ENCODE data around the gene MED15. TPM values are rescaled to one million over a fixed set of nuclear protein-coding genes. Genes with fewer than 3 reads are reported as not detected.

MED15 gene
- total RNA-seq, 6 donors from 2014 or later = 64.2 to 170 (median 123) TPM

DNA sequence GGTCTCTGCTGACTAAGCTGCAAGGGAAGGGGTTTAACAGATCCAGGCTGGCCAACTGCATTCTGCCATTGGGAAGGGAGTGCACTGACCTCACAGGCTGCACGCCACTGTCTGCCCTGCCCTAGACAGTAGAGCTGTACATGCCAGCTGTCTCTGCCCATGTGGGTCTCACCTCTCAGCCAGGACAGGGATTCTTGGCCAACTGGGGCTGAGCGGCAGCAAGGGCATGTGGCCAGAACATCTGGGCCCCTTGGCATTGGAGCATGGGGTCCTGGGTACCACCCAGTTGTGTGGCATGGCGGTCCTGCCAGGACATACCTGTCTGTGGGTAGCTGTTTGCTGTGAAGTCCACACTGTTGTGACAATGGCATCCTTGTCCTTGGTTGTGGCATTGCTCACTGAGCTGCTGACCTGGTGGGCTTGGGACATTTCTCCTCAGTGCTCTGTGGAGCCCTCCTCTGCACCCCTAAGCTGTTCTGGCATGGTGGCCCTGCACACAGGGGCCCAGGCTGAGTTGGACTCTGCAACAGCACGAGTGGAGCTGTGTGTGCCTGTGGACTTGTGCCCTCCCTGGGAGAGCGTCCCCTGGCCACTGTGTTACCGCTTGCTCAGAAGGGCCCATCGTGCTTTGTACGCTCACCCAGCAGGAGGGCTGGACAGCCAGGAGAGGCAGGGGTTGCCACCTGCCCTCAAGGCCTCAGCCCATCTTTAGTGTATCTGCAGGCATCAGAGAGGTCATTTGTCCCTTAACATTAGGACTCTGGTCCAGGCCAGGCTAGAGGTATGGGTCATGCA, 46.7 kb downstream of the MED15 start:
- no peaks in the 10 kb centered on the region for H3K27me3 ChIP-seq
- peak overlapping the region; percentile 78 to 85 (median 82) for H3K27ac ChIP-seq
- H3K9me3 ChIP-seq = no peaks in the 10 kb centered on the region
- peaks cover 60 to 79% (median 75%) of the 10 kb centered on the region in 4 donors for H3K4me1 ChIP-seq
- peaks cover 0 to 62% (median 37%) of the 10 kb centered on the region in 4 donors for H3K36me3 ChIP-seq
- no peak for TF ChIP-seq POLR2AphosphoS5 (IDR thresholded peaks at IDR 0.05)
- TF ChIP-seq, protein P1, sequence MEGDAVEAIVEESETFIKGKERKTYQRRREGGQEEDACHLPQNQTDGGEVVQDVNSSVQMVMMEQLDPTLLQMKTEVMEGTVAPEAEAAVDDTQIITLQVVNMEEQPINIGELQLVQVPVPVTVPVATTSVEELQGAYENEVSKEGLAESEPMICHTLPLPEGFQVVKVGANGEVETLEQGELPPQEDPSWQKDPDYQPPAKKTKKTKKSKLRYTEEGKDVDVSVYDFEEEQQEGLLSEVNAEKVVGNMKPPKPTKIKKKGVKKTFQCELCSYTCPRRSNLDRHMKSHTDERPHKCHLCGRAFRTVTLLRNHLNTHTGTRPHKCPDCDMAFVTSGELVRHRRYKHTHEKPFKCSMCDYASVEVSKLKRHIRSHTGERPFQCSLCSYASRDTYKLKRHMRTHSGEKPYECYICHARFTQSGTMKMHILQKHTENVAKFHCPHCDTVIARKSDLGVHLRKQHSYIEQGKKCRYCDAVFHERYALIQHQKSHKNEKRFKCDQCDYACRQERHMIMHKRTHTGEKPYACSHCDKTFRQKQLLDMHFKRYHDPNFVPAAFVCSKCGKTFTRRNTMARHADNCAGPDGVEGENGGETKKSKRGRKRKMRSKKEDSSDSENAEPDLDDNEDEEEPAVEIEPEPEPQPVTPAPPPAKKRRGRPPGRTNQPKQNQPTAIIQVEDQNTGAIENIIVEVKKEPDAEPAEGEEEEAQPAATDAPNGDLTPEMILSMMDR (IDR thresholded peaks at IDR 0.05) = no peak
- TF ChIP-seq EP300 (IDR thresholded peaks at IDR 0.05) = no peak
- TF ChIP-seq POLR2A (IDR thresholded peaks at IDR 0.05) = no peak
- no peak overlapping the region for H3K4me3 ChIP-seq
- ATAC-seq (ENCODE audit: low FRiP score in 2 of 2) (no peak), DNase-seq (no peak)
- WGBS, 2 donors = 95 to 100% methylated on average over 1 to 6 of the region's 8 CpGs

DNA sequence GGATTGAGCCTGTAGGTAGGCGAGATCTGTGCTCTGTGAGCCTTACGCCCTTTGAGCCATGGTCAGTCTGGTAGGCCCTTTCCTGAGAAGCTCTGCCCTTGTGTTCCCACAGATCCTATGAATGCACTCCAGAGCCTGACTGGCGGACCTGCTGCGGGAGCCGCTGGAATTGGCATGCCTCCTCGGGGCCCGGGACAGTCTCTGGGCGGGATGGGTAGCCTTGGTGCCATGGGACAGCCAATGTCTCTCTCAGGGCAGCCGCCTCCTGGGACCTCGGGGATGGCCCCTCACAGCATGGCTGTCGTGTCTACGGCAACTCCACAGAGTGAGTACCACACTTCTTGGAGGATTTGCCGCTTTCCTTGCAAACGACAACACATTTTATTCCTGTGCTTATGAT, 47.4 kb downstream of the MED15 start:
- peaks cover 0 to 69% (median 39%) of the 10 kb centered on the region in 4 donors for H3K36me3 ChIP-seq
- H3K27me3 ChIP-seq = no peaks in the 10 kb centered on the region
- H3K4me3 ChIP-seq = no peak overlapping the region
- TF ChIP-seq POLR2A (IDR thresholded peaks at IDR 0.05) (no peak), EP300 (IDR thresholded peaks at IDR 0.05) (no peak), POLR2AphosphoS5 (IDR thresholded peaks at IDR 0.05) (no peak)
- TF ChIP-seq, protein P1 (IDR thresholded peaks at IDR 0.05) = no peak
- peaks cover 53 to 72% (median 68%) of the 10 kb centered on the region in 4 donors for H3K4me1 ChIP-seq
- ATAC-seq (ENCODE audit: low FRiP score in 2 of 2) (no peak), DNase-seq (no peak)
- 96 to 99% methylated on average over 14 of the region's 14 CpGs for WGBS, 2 donors
- H3K27ac ChIP-seq = peak overlapping the region in 3 of 4 donors; percentile 78 to 85 (median 83)
- H3K9me3 ChIP-seq = no peaks in the 10 kb centered on the region

DNA sequence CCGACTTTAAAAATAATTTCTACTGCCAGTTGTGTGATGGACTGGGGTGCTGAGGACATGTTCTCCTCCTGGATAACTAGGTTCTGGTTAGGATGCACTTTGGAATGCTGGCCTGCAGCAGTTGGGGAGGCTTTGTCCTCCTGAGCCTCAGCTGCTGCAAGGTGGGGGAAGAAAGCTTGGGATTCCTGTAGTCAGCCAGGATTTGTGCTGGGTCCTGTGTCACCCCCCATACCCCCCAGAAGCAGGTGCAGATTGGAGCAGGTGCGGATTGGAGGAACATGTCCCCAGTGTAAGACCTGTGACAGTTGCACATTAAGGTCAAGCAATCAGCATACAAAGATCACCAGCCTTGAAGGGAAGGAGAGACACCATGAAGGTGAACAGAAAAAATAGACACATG, 51.1 kb downstream of the MED15 start:
- no peak for TF ChIP-seq EP300 (IDR thresholded peaks at IDR 0.05)
- TF ChIP-seq, protein P1 (IDR thresholded peaks at IDR 0.05) = no peak
- no peak for TF ChIP-seq POLR2AphosphoS5 (IDR thresholded peaks at IDR 0.05)
- no peak for TF ChIP-seq POLR2A (IDR thresholded peaks at IDR 0.05)
- no peaks in the 10 kb centered on the region for H3K9me3 ChIP-seq
- WGBS, 2 donors = 97 to 100% methylated on average over 2 of the region's 2 CpGs
- peaks cover 16 to 37% (median 32%) of the 10 kb centered on the region in 4 donors for H3K4me1 ChIP-seq
- H3K27ac ChIP-seq = peak overlapping the region in 1 of 4 donors; percentile 75
- DNase-seq = no peak
- H3K4me3 ChIP-seq = no peak overlapping the region
- peaks cover 0 to 85% (median 38%) of the 10 kb centered on the region in 4 donors for H3K36me3 ChIP-seq
- H3K27me3 ChIP-seq = no peaks in the 10 kb centered on the region
- no peak for ATAC-seq (ENCODE audit: low FRiP score in 2 of 2)

DNA sequence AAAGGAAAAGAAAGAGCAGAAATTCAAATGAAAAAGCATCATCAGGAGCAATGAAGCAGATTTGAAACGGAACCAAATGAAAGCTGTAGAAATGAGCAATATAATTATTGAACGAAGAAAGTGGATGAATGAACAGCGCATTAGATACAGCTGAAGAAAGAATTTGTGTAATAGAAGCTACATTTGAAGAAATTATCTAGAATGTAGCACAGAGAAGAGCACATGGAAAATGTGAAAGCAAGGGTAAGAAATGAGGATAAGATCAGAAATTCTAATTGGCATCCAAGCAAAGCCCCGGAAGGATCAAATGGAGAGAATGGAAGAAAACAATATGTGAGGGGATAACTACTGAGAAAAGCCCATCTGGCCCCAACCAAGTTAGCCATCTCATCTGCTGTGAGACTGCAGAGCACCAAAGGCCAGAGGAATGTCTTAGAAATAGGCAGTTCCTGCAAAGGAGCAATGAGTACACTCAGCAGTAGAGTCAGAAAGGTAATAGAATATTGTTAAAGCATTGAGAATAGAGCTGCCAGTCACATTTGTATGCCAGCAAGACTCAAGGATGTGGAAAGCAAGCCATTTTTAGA, 51.9 kb downstream of the MED15 start:
- no peak overlapping the region for H3K4me3 ChIP-seq
- H3K4me1 ChIP-seq = peaks cover 16 to 36% (median 31%) of the 10 kb centered on the region in 4 donors
- peaks cover 0 to 81% (median 31%) of the 10 kb centered on the region in 4 donors for H3K36me3 ChIP-seq
- no peaks in the 10 kb centered on the region for H3K27me3 ChIP-seq
- DNase-seq (no peak), ATAC-seq (ENCODE audit: low FRiP score in 2 of 2) (no peak)
- WGBS, 2 donors = 85 to 91% methylated on average over 4 of the region's 4 CpGs
- TF ChIP-seq EP300 (IDR thresholded peaks at IDR 0.05) = no peak
- no peak for TF ChIP-seq POLR2AphosphoS5 (IDR thresholded peaks at IDR 0.05)
- TF ChIP-seq, protein P1 (IDR thresholded peaks at IDR 0.05) = no peak
- no peak for TF ChIP-seq POLR2A (IDR thresholded peaks at IDR 0.05)
- H3K27ac ChIP-seq = no peak overlapping the region
- H3K9me3 ChIP-seq = no peaks in the 10 kb centered on the region
